Endodermal cell (in vitro differentiated cells): Measurements from ENCODE around the gene SLC35E3. TPM values are rescaled to one million over a fixed set of nuclear protein-coding genes. Genes with fewer than 3 reads are reported as not detected.

Experiments used
- DNase-seq: peaks from one replicate; pipeline ENCODE4 v3.0.0-alpha.2; 2017
- H3K27ac ChIP-seq: 2 replicates; pipeline ENCODE4 v1.5.1; 2013; ENCODE audit warnings: mild to moderate bottlenecking, low read depth, low read length, moderate library complexity
- H3K27me3 ChIP-seq: 2 replicates; pipeline ENCODE4 v1.6.1; 2013; ENCODE audit warnings: mild to moderate bottlenecking, low read length, moderate library complexity; ENCODE audit not compliant: insufficient read depth, control insufficient read depth, poor library complexity, severe bottlenecking
- H3K36me3 ChIP-seq: 2 replicates; pipeline ENCODE4 v1.7.0; 2013; ENCODE audit warnings: mild to moderate bottlenecking, low read length, moderate library complexity; ENCODE audit not compliant: control insufficient read depth, insufficient read depth
- H3K4me1 ChIP-seq: one replicate; pipeline ENCODE4 v1.7.0; 2013; ENCODE audit warnings: low read length; ENCODE audit not compliant: control insufficient read depth, insufficient read depth
- H3K4me3 ChIP-seq: 2 replicates; pipeline ENCODE4 v1.5.1; 2013; ENCODE audit warnings: mild to moderate bottlenecking, low read length, moderate library complexity
- H3K9ac ChIP-seq: 2 replicates; pipeline ENCODE4 v1.6.1; 2013; ENCODE audit warnings: mild to moderate bottlenecking, low read length, moderate library complexity; ENCODE audit not compliant: poor library complexity, severe bottlenecking; ENCODE audit errors: extremely low read depth
- H3K9me3 ChIP-seq: 2 replicates; pipeline ENCODE4 v1.6.1; 2013; ENCODE audit warnings: mild to moderate bottlenecking, low read length, moderate library complexity; ENCODE audit not compliant: control insufficient read depth
- H3K27ac Mint-ChIP-seq: 2 replicates; pipeline ENCODE4 v1.8.0; 2020; ENCODE audit warnings: mixed read lengths
- H3K27me3 Mint-ChIP-seq: 2 replicates; pipeline ENCODE4 v1.8.0; 2021; ENCODE audit warnings: mild to moderate bottlenecking, mixed read lengths; ENCODE audit not compliant: insufficient read depth
- H3K36me3 Mint-ChIP-seq: 2 replicates; pipeline ENCODE4 v1.8.0; 2020; ENCODE audit warnings: low read depth, mixed read lengths
- H3K4me1 Mint-ChIP-seq: 2 replicates; pipeline ENCODE4 v1.8.0; 2020; ENCODE audit warnings: mixed read lengths
- H3K4me3 Mint-ChIP-seq: 2 replicates; pipeline ENCODE4 v1.8.0; 2020; ENCODE audit warnings: mild to moderate bottlenecking, moderate library complexity, mixed read lengths
- H3K9me3 Mint-ChIP-seq: 2 replicates; pipeline ENCODE4 v1.8.0; 2020; ENCODE audit warnings: mild to moderate bottlenecking, mixed read lengths
- WGBS, 2 experiments: methylation state at CpG; one replicate each; pipeline versions ENCODE4 v1.1.5 to v1.1.7; 2013; ENCODE audit warnings: missing lambda C conversion rate in 2 of 2, mixed read lengths in 1 of 2; ENCODE audit not compliant: insufficient coverage in 1 of 2, insufficient read length in 1 of 2; 5-methylcytosine and 5-hydroxymethylcytosine counted together
- total RNA-seq, 2 donors: library from RNA; stranded (reverse); fragmentation: NEBNext Ultra II Directional in 1 of 2; extraction: Animal tissue kit (Norgen Biotek cat#: 25700) in 1 of 2; gene quantifications; 2 replicates in 1 of 2; 3 replicates in 1 of 2; pipeline ENCODE4 v1.2.1, GENCODE V29; 2021
- TF ChIP-seq, protein P1 (sequence below): fragments of 200-600 bp; sonication (generic); conservative IDR thresholded peaks from 2 replicates; pipeline ENCODE4 v1.5.0; 2021; ENCODE audit warnings: antibody characterized with exemption, mild to moderate bottlenecking

SLC35E3 gene
- total RNA-seq, 2 donors from 2014 or later: 12.6 to 12.7 TPM

DNA sequence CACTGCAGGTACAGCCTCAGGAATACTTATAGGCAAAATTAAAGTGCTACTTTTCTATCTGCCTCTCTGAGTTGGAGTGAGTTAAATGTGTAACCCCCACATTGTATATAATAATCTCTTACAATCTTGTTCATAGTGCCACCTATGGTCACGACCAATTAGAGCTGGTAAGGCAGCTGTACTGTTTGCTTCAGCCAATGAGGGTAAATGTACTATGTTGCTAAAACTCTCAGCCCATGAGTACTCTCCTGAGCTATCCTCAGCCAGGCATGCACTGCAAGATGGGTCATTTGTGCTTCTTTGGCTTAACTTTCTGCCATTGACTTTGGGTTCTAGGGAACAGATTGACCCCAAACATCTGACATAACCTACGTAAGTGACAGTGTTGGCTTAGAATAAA, 47.0 kb downstream of the SLC35E3 start:
- TF ChIP-seq, protein P1, sequence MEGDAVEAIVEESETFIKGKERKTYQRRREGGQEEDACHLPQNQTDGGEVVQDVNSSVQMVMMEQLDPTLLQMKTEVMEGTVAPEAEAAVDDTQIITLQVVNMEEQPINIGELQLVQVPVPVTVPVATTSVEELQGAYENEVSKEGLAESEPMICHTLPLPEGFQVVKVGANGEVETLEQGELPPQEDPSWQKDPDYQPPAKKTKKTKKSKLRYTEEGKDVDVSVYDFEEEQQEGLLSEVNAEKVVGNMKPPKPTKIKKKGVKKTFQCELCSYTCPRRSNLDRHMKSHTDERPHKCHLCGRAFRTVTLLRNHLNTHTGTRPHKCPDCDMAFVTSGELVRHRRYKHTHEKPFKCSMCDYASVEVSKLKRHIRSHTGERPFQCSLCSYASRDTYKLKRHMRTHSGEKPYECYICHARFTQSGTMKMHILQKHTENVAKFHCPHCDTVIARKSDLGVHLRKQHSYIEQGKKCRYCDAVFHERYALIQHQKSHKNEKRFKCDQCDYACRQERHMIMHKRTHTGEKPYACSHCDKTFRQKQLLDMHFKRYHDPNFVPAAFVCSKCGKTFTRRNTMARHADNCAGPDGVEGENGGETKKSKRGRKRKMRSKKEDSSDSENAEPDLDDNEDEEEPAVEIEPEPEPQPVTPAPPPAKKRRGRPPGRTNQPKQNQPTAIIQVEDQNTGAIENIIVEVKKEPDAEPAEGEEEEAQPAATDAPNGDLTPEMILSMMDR: no peak
- Histone ChIP-seq H3K36me3 (no peaks in the 10 kb centered on the region), H3K9ac (no peak overlapping the region), H3K27me3 (no peaks in the 10 kb centered on the region), H3K4me1 (no peaks in the 10 kb centered on the region), H3K4me3 (no peak overlapping the region), H3K27ac (no peak overlapping the region), H3K9me3 (no peaks in the 10 kb centered on the region)
- H3K27me3 Mint-ChIP-seq: no peaks in the 10 kb centered on the region
- 69 to 100% methylated on average over 1 to 2 of the region's 2 CpGs for WGBS, 2 experiments
- no peak overlapping the region for H3K27ac Mint-ChIP-seq
- no peaks in the 10 kb centered on the region for H3K36me3 Mint-ChIP-seq
- no peak overlapping the region for H3K4me3 Mint-ChIP-seq
- no peaks in the 10 kb centered on the region for H3K9me3 Mint-ChIP-seq
- peak; percentile 76 for DNase-seq
- H3K4me1 Mint-ChIP-seq: peaks cover 4% of the 10 kb centered on the region

DNA sequence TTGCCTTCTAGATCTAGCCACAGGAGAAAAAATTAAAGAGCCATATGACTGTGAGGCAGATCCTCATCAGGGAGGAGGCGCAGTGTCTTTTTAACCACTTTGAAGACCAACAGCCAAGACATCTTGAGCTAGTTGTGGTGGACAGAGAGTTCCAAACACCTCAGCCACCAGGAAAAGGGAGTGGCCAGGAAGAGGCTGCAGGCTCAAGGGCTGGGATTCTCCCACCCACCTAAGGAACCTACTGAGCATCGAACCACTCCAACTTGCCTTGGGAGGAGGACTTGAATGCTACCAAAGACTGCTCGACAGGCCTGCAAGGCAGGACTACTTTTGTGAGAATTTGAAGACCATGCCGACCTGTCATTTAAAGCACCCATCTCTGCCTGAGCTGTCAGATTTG, 47.5 kb downstream of the SLC35E3 start:
- Mint-ChIP-seq H3K4me1 (peaks cover 4% of the 10 kb centered on the region), H3K4me3 (no peak overlapping the region), H3K36me3 (no peaks in the 10 kb centered on the region), H3K9me3 (no peaks in the 10 kb centered on the region), H3K27ac (no peak overlapping the region), H3K27me3 (no peaks in the 10 kb centered on the region)
- DNase-seq: no peak
- Histone ChIP-seq H3K4me1 (no peaks in the 10 kb centered on the region), H3K27ac (no peak overlapping the region), H3K4me3 (no peak overlapping the region), H3K9ac (no peak overlapping the region), H3K27me3 (no peaks in the 10 kb centered on the region), H3K9me3 (no peaks in the 10 kb centered on the region), H3K36me3 (no peaks in the 10 kb centered on the region)
- TF ChIP-seq, protein P1: no peak
- 92 to 100% methylated on average over 1 to 4 of the region's 4 CpGs for WGBS, 2 experiments

- H3K9me3 Mint-ChIP-seq: no peaks in the 10 kb centered on the region
- no peaks in the 10 kb centered on the region for H3K9me3 ChIP-seq
- peaks cover 2% of the 10 kb centered on the region for H3K4me1 Mint-ChIP-seq
Measured at GRCh38 chr12:68793975-68794652, 48.1 kb downstream of the SLC35E3 start.

More at GRCh38 chr12:68793975-68794652, 48.1 kb downstream of the SLC35E3 start:
- TF ChIP-seq, protein P1: no peak
- no peak overlapping the region for H3K4me3 ChIP-seq
- no peak for DNase-seq
- H3K27ac ChIP-seq: no peak overlapping the region
- H3K9ac ChIP-seq: no peak overlapping the region
- H3K36me3 ChIP-seq: no peaks in the 10 kb centered on the region
- Mint-ChIP-seq H3K27ac (no peak overlapping the region), H3K4me3 (no peak overlapping the region), H3K27me3 (peaks cover 2% of the 10 kb centered on the region), H3K36me3 (no peaks in the 10 kb centered on the region)
- no peaks in the 10 kb centered on the region for H3K27me3 ChIP-seq
- 93 to 100% methylated on average over 3 to 4 of the region's 4 CpGs for WGBS, 2 experiments
- H3K4me1 ChIP-seq: no peaks in the 10 kb centered on the region
